ENCODE results near the gene WDR46. TPM values are rescaled to one million over a fixed set of nuclear protein-coding genes. Genes with fewer than 3 reads are reported as not detected.

WDR46 gene
- total and polyA plus RNA-seq, 10 of the 15 experiments (the other 5 are each of a cell fraction or from before 2014, with no cell fraction given) = 10.1 to 147 (median 86.0) TPM

DNA sequence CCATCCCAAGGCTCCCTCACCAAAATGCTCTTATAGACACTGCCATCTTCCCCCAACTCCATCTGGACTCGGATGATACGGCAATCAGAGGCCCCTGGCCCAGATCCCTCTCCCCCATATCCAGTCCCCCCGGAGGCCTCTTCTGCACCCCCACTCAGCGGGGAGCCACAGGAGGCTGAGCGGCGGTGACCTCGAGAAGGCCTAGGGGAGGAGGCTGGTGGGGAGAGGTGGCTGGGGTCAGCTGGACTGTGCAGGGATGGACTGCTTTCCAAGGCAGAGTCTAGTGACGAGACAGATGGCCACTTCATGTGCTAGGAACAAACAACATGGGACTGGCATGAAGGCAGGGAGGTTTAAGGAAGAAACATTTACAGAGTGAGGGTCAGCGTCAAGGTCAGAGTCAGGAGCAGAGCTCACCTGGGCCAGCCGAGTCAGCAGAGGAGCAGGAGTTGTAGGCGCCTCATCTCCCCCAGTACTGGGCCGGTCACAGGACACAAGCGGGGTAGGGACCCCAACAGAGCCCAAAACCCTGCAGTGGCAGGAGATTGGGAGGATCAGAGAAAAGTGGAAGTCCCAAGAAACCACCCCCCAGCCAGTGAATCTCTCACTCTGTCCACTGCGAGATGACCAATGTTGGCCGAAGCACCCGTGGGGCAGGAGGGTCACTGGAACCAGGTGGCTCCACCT lies 4.1 kb upstream of the WDR46 start:
- Histone ChIP-seq H4K20me1 (ENCODE audit: control insufficient read depth, insufficient read depth) (no peaks in the 10 kb centered on the region), H2AFZ (ENCODE audit: control insufficient read depth, low read depth, low read length) (no peak overlapping the region), H3K4me3 (no peak overlapping the region), H3K36me3 (ENCODE audit: control insufficient read depth in 2 of 2, insufficient read depth in 2 of 2, low read length in 1 of 2) (peaks cover 0 to 9% of the 10 kb centered on the region in 2 experiments; a peak in 3 of 4 replicates), H3K9me3 (replicated peaks; ENCODE audit: control insufficient read depth, insufficient read depth, low read length) (no peaks in the 10 kb centered on the region), H3K27me3 (replicated peaks in 1 of 2; ENCODE audit: control insufficient read depth in 2 of 2, insufficient read depth in 2 of 2, low read length in 1 of 2) (no peaks in the 10 kb centered on the region), H3K27ac (ENCODE audit: control insufficient read depth, insufficient read depth) (no peak overlapping the region), H3K4me2 (ENCODE audit: control insufficient read depth, insufficient read depth) (no peak overlapping the region), H3K79me2 (ENCODE audit: control insufficient read depth, insufficient read depth, low read length) (peaks cover 27% of the 10 kb centered on the region), H3K9ac (ENCODE audit: control insufficient read depth, insufficient read depth, low read length) (no peak overlapping the region), H3K4me1 (ENCODE audit: control insufficient read depth, insufficient read depth, low read length) (peaks cover 7% of the 10 kb centered on the region)
- no peak for FAIRE-seq
- POLR2A ChIA-PET = no interaction called here
- DNase-seq (ENCODE audit: low read depth, low spot score) = no peak
- SMC1A ChIA-PET (ENCODE audit: uncharacterized antibody, unreplicated experiment) = no interaction called here
- BruUV-seq (replicated peaks) = no TSS peak
- CTCF ChIA-PET = no interaction called here
- TF ChIP-seq CREB1 (IDR thresholded peaks at IDR 0.05; ENCODE audit: low read depth) (no peak), EGR1 (IDR thresholded peaks at IDR 0.05; ENCODE audit: borderline replicate concordance in 1 of 2, low read depth in 2 of 2, low read length in 2 of 2) (no peak), CREM (IDR thresholded peaks at IDR 0.05; ENCODE audit: low read depth) (no peak), BMI1 (IDR thresholded peaks at IDR 0.05; ENCODE audit: borderline replicate concordance) (no peak), FOS (IDR thresholded peaks at IDR 0.05; ENCODE audit: borderline replicate concordance, extremely low read depth, insufficient read length) (no peak), STAT3 (IDR thresholded peaks at IDR 0.05; ENCODE audit: low read depth, low read length) (no peak), TCF3 (IDR thresholded peaks at IDR 0.05; ENCODE audit: borderline replicate concordance, insufficient read depth, low read depth, low read length) (no peak), FOXM1 (IDR thresholded peaks at IDR 0.05; ENCODE audit: low read depth, low read length) (no peak), CHD1 (IDR thresholded peaks at IDR 0.05; ENCODE audit: low read depth, low read length) (no peak), RELA (IDR thresholded peaks at IDR 0.05; ENCODE audit: borderline replicate concordance, partially characterized antibody) (no peak), WRNIP1 (IDR thresholded peaks at IDR 0.05; ENCODE audit: borderline replicate concordance, low read depth, low read length) (no peak), SMARCA5 (IDR thresholded peaks at IDR 0.05) (no peak), RAD51 (IDR thresholded peaks at IDR 0.05) (no peak), MYC (IDR thresholded peaks at IDR 0.05; ENCODE audit: insufficient read depth, insufficient read length, insufficient replicate concordance, low read length, severe bottlenecking) (no peak)
- TF ChIP-seq, protein P1, sequence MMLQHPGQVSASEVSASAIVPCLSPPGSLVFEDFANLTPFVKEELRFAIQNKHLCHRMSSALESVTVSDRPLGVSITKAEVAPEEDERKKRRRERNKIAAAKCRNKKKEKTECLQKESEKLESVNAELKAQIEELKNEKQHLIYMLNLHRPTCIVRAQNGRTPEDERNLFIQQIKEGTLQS (IDR thresholded peaks at IDR 0.05; ENCODE audit: borderline replicate concordance, extremely low read depth, low read depth, low read length) = no peak
- TF ChIP-seq, protein P2, sequence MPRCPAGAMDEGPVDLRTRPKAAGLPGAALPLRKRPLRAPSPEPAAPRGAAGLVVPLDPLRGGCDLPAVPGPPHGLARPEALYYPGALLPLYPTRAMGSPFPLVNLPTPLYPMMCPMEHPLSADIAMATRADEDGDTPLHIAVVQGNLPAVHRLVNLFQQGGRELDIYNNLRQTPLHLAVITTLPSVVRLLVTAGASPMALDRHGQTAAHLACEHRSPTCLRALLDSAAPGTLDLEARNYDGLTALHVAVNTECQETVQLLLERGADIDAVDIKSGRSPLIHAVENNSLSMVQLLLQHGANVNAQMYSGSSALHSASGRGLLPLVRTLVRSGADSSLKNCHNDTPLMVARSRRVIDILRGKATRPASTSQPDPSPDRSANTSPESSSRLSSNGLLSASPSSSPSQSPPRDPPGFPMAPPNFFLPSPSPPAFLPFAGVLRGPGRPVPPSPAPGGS (IDR thresholded peaks at IDR 0.05; ENCODE audit: borderline replicate concordance, insufficient read depth, low read depth, low read length, poor library complexity, severe bottlenecking) = no peak
- ATAC-seq = no peak
- 91% methylated on average over 16 of the region's 16 CpGs for WGBS (ENCODE audit: insufficient coverage, insufficient replicate concordance, low lambda C conversion rate, missing lambda C conversion rate)
- intact Hi-C loops (cut with micrococcal nuclease; ENCODE audit: unreplicated experiment) (no loop called here), in situ Hi-C loops (cut with MboI) (no loop called here)
- RAD21 ChIA-PET (ENCODE audit: unreplicated experiment) = no interaction called here

Measured in GM12878 (cell line).